Panc1 (cell line): Measurements from ENCODE around the gene LHPP. TPM values are rescaled to one million over a fixed set of nuclear protein-coding genes. Genes with fewer than 3 reads are reported as not detected.

Experiments
- ATAC-seq: fragments of 200-7000 bp; cut with Tn5 transposase; 2 replicates; pipeline ENCODE4 v1.9.1; 2020; ENCODE audit warnings: mild to moderate bottlenecking, moderate library complexity
- BruUV-seq: library from RNA; stranded (reverse); fragments of 400-500 nt; replicated peaks from 2 replicates; lab custom pipeline; 2021; lab: Mats Ljungman, UMichigan
- CTCF ChIA-PET: fragments of 300-600 bp; sonication (Branson Sonifier 250); formaldehyde crosslinking; loops from one replicate; lab custom pipeline; 2022; ENCODE audit warnings: antibody characterized with exemption; lab: Charles Lee
- POLR2A ChIA-PET: fragments of 300-600 bp; sonication (Branson Sonifier 250); formaldehyde crosslinking; loops from one replicate; lab custom pipeline; 2022; ENCODE audit warnings: antibody characterized with exemption; lab: Charles Lee
- DNase-seq: peaks from one replicate; pipeline ENCODE4 v3.0.0-alpha.2; 2010; ENCODE audit warnings: low read depth, low spot score
- H3K27ac ChIP-seq: 2 replicates; pipeline ENCODE4 v1.5.1; 2011; ENCODE audit warnings: mild to moderate bottlenecking, low read length, inconsistent platforms
- H3K27me3 ChIP-seq: fragments of 200-500 bp; sonication (Bioruptor generic); 2 replicates; pipeline ENCODE4 v1.6.0; 2014; ENCODE audit warnings: low read length, inconsistent platforms; ENCODE audit not compliant: control insufficient read depth, insufficient read depth
- H3K36me3 ChIP-seq: fragments of 200-500 bp; sonication (Bioruptor generic); 2 replicates; pipeline ENCODE4 v1.5.1; 2014; ENCODE audit warnings: inconsistent platforms, mild to moderate bottlenecking, low read length, moderate library complexity; ENCODE audit not compliant: control insufficient read depth, insufficient read depth
- H3K4me1 ChIP-seq: 2 replicates; pipeline ENCODE4 v1.5.1; 2011; ENCODE audit warnings: inconsistent platforms, mild to moderate bottlenecking, low read length, moderate library complexity; ENCODE audit not compliant: control insufficient read depth, insufficient read depth
- H3K4me3 ChIP-seq, 2 experiments: 2 replicates each; pipeline ENCODE4 v1.5.1; 2011 to 2012; ENCODE audit warnings: low read depth in 2 of 2, low read length in 2 of 2, mild to moderate bottlenecking in 2 of 2, inconsistent platforms in 1 of 2, moderate library complexity in 1 of 2
- H3K9me3 ChIP-seq: fragments of 200-500 bp; sonication (Bioruptor generic); 2 replicates; pipeline ENCODE4 v1.5.1; 2014; ENCODE audit warnings: low read depth, mild to moderate bottlenecking, inconsistent platforms, low read length, moderate library complexity; ENCODE audit not compliant: control insufficient read depth, insufficient read depth
- POLR2AphosphoS5 ChIP-seq: IDR thresholded peaks from 2 replicates; pipeline ENCODE4 v1.6.1; 2012; ENCODE audit warnings: mild to moderate bottlenecking, low read depth, low read length, moderate library complexity
- REST ChIP-seq, 2 experiments: IDR thresholded peaks; 2 replicates each; pipeline ENCODE4 v1.6.1; 2011 to 2012; ENCODE audit warnings: low read depth in 2 of 2, control low read depth in 1 of 2, low read length in 1 of 2, mild to moderate bottlenecking in 1 of 2, moderate library complexity in 1 of 2; ENCODE audit not compliant: insufficient read depth in 1 of 2
- SIN3A ChIP-seq: IDR thresholded peaks from 2 replicates; pipeline ENCODE4 v1.6.1; 2012; ENCODE audit warnings: low read depth, mild to moderate bottlenecking, low read length, moderate library complexity, borderline replicate concordance; ENCODE audit not compliant: insufficient read depth
- TCF7L2 ChIP-seq: IDR thresholded peaks from 2 replicates; pipeline ENCODE4 v1.6.1; 2011; ENCODE audit warnings: mild to moderate bottlenecking, low read depth, low read length, inconsistent platforms
- in situ Hi-C: cut with HindIII; loops from 2 replicates; pipeline ENCODE4 v1.10.0; 2016; ENCODE audit warnings: low sequenced_read_pairs, low pct_unique_long_range_greater_than_20kb
- intact Hi-C: fragments of 100-400 bp; cut with micrococcal nuclease; formaldehyde crosslinking; loops from one replicate; pipeline ENCODE4 v1.10.0; 2022; ENCODE audit not compliant: unreplicated experiment
- total RNA-seq: library from RNA; stranded (reverse); gene quantifications from one replicate; pipeline ENCODE4 v1.2.1, GENCODE V29; 2021; ENCODE audit not compliant: unreplicated experiment
- TF ChIP-seq, protein P1 (sequence below): fragments of 450-650 bp; IDR thresholded peaks from 2 replicates; pipeline ENCODE4 v1.5.1; 2017; ENCODE audit warnings: mild to moderate bottlenecking

Gene LHPP
- total RNA-seq, 1 experiment from 2014 or later, result 15.0 TPM

- BruUV-seq, result no TSS peak
- ATAC-seq (peak; percentile 22), DNase-seq (no peak)
- Histone ChIP-seq H3K27me3 (no peaks in the 10 kb centered on the region), H3K9me3 (no peaks in the 10 kb centered on the region), H3K4me1 (peaks cover 16% of the 10 kb centered on the region), H3K4me3 (no peak overlapping the region), H3K36me3 (no peaks in the 10 kb centered on the region), H3K27ac (no peak overlapping the region; the same call in 1 of the 2 replicates)
- TF ChIP-seq SIN3A (no peak), TCF7L2 (no peak), POLR2AphosphoS5 (no peak), REST (IDR thresholded peaks at IDR 0.05; ENCODE audit: insufficient read depth in 1 of 2, low read depth in 2 of 2, low read length in 1 of 2) (no peak)
- TF ChIP-seq, protein P1, sequence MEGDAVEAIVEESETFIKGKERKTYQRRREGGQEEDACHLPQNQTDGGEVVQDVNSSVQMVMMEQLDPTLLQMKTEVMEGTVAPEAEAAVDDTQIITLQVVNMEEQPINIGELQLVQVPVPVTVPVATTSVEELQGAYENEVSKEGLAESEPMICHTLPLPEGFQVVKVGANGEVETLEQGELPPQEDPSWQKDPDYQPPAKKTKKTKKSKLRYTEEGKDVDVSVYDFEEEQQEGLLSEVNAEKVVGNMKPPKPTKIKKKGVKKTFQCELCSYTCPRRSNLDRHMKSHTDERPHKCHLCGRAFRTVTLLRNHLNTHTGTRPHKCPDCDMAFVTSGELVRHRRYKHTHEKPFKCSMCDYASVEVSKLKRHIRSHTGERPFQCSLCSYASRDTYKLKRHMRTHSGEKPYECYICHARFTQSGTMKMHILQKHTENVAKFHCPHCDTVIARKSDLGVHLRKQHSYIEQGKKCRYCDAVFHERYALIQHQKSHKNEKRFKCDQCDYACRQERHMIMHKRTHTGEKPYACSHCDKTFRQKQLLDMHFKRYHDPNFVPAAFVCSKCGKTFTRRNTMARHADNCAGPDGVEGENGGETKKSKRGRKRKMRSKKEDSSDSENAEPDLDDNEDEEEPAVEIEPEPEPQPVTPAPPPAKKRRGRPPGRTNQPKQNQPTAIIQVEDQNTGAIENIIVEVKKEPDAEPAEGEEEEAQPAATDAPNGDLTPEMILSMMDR, result no peak
- ChIA-PET CTCF (interaction anchor here (1.0 kb wide), 1 partner anchor 127 kb away, joined by 3 read pairs; no protein-coding TSS in a partner anchor), POLR2A (no interaction called here)
- in situ Hi-C loops, result no loop called here
- intact Hi-C loops, result no loop called here
Observed at GRCh38 chr10:124614003-124614659, 152.5 kb downstream of the LHPP start.

GRCh38 chr10:124615259-124615658, 153.6 kb downstream of the LHPP start:
- in situ Hi-C loops (no loop called here), intact Hi-C loops (no loop called here)
- BruUV-seq, result no TSS peak
- Histone ChIP-seq H3K27me3 (no peaks in the 10 kb centered on the region), H3K36me3 (no peaks in the 10 kb centered on the region), H3K27ac (no peak overlapping the region), H3K4me3 (no peak overlapping the region), H3K9me3 (no peaks in the 10 kb centered on the region), H3K4me1 (peaks cover 23% of the 10 kb centered on the region)
- ChIA-PET CTCF (interaction anchor here (1.0 kb wide), 1 partner anchor 126 kb away, joined by 3 read pairs; no protein-coding TSS in a partner anchor), POLR2A (no interaction called here)
- DNase-seq, result no peak
- ATAC-seq, result no peak
- TF ChIP-seq REST (IDR thresholded peaks at IDR 0.05; ENCODE audit: insufficient read depth in 1 of 2, low read depth in 2 of 2, low read length in 1 of 2) (no peak), POLR2AphosphoS5 (no peak), SIN3A (no peak), TCF7L2 (no peak)
- TF ChIP-seq, protein P1, result no peak
